HG03460 (cell line): ENCODE measurements around the gene PTGES3.
"Not testable (repeated sequence)": the region's sequence is repeated elsewhere in the genome, so short reads cannot be mapped to it uniquely, and the experiment has no call there.

Source experiments
- ATAC-seq: cut with Tn5 transposase; IDR thresholded peaks from one replicate; pipeline ENCODE4 v1.9.1; 2021; ENCODE audit not compliant: unreplicated experiment

The PTGES3 gene

GRCh38 chr12:56713345-56713744, 25.3 kb upstream of the PTGES3 start:
- no peak for ATAC-seq

DNA sequence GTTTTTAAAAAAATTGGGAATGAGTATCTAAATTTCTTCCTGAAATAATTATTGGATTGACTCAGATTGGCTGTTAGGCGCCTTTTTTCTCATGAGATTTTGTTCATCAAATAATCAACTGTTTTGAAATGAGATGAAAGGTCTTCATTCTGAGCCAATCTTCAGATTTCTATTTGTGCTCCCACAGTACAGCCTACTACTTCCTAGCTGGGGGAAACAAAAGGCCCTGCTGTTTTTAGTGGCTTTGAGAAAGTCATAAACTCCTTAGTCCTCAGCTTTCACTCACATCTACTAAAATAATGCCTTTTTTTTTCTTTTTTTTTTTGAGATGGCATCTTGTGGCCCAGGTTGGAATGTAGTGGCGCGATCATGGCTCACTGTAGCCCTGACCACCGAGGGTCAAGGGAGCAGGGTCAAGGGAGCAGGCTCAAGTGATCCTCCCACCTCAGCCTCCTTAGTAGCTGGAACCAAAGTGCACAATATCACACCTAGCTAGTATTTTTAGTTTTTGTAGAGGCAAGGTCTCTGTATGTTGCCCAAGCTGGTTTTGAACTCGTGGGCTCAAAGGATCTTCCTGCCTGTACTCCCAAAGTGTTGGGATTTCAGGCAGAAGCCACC, 21.8 kb upstream of the PTGES3 start:
- no peak for ATAC-seq

GRCh38 chr12:56704522-56704921, 16.4 kb upstream of the PTGES3 start:
- not testable (repeated sequence) for ATAC-seq

GRCh38 chr12:56699020-56699661, 11.1 kb upstream of the PTGES3 start:
- ATAC-seq: no peak

DNA sequence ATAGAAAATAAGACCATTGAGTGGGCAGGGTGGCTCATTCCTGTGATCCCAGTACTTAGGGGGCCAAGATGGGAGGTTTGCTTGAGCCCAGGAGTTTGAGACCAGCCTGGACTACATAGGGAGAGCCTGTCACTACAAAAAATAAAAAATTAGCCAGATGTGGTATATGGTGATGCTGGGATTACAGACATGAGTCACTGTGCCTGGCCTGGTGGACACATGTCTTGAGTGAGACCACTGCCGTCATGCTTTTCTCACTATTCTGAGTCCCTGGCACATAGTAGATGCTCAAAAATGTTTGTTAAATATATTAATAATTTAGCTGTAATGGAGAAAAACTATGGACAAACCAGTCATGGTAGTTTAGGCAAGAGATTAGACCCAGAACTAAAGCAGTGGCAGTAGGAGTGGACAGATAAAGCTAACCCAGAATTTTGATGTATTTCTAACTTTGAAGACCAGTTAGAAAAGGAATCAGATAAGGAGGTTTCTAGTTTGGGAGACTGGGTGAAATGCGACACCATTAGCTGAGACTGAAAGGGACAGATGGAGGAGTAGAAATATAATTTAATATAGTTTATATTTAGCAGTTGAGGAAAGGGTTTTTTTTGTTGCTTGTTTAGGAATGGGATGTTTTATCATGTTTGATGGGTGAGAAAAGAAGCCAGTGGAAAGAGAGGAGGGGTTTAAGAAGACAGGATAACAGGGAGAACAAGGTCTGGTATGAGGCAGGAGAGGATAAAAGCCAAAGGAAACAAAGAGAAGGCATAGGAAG, 7.4 kb upstream of the PTGES3 start:
- no peak for ATAC-seq

- no peak for ATAC-seq
Observed at GRCh38 chr12:56694161-56694560, 6.1 kb upstream of the PTGES3 start.

DNA sequence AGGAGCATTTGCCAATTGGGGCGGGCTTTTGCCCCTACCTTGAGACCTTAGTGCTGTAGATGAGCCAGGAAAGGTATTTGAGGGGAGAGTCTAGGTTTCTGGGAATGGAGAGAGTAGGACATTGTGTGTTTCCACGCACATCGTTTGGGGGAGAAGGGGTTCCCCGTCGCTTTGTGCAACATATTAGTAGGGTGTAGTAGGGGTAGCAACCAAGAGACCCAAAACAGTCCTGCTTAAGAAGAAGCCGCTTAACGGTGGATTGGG, 694 bp upstream of the PTGES3 start:
- no peak for ATAC-seq

DNA sequence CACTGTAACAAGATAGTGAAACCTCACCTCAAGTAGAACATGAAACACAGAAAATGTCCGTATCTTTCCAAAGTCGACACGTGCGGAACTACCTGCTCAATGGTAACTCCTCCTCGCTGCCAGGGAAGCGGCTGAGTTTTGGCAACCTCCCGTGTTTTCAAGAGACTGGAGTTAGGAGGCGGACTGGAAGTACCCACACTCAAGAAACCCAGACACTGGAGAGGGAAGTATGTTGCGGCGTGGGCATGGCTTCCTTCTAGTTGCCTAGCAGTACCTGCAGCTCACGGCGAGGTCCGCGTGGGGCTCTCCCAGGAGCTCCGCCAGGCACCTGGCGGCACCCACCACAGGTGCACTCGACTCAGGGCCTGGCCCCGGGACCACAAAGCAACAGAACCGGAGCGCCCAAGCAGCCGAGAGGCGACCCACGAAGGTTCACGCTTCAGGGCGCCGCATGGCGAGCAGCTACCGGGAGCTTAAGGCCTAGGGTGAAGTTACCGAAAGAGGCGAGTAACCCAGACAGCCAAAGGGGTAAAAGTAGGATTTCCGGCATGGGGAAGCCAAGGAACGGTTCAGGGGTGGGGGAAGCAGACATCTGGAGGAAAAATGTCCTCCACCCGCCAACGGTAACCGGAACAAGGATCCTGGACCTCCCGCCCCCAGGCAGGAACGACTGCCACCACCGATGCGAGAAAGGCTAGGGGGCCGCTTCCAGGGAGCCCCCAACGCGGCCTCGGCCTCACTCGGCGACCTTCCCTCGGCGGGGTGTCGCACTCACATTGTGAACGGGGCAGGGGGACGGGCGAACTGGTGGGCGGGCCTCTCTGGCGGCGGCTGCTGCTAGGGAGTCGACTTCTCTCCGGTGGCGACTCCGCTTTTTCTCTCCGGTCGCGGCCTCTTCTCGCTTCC, 608 bp downstream of the PTGES3 start:
- peak; percentile 11 for ATAC-seq

DNA sequence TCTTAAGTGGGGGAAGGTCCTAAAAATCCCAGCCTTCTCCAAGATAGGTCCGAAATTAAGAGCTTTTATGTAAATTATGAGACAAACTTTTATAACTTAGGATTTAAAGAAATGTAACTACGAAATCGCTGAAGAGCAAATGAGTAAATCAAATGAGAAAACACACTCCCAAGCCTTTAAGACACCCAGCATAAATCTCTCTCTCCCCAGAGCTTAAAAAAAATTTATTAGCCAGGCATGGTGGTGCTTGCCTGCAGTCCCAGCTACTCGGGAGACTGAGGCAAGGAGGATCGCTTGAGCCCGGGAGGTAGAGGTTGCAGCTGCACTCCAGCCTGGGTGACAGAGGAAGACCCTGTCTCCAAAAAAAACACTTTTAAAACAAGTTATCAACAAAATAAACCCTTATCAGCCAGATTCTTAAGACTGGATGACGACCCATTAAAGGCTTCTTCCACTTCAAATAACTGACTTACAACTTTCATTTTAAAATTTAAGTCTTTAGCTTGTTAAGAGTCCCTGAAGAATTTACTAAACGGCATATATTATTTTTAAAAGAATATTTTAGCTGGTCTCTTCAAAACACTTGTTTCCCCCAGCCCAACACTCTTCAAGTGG, 3.2 kb downstream of the PTGES3 start:
- no peak for ATAC-seq

DNA sequence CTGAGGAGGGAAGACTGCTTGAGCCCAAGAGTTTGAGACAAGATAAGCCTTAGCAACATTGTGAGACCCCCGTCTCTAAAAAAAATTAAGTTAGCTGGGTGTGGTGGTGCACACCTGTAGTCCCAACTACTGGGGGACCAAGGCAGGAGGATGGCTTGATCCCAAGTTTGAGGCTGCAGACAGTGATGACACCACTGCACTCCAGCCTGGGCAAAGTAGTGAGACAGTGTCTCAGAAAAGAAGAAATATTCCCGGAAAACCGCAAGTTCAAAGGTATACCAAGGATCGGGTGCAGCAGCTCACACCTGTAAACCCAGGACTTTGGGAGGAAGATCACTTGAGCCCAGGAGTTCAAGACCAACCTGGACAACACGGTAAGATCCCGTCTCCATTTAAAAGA, 5.8 kb downstream of the PTGES3 start:
- no peak for ATAC-seq

GRCh38 chr12:56679883-56680575, 8.1 kb downstream of the PTGES3 start:
- no peak for ATAC-seq

DNA sequence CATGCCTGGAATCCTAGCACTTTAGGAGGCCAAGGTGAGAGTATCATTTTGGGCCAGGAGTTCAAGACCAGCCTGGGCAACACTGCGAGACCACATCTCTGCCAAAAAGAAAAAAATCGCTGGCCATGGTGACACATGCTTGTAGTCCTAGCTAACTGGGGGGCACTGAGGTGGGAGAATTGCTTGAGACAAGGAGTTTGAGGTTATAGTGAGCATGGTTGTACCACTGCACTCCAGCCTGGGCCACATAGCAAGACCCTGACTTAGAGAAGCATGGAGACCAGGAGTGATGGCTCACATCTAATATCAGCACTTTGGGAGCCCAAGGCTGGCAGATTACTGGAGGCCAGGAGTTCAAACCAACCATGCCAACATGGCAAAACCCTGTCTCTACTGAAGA, 9.2 kb downstream of the PTGES3 start:
- no peak for ATAC-seq

DNA sequence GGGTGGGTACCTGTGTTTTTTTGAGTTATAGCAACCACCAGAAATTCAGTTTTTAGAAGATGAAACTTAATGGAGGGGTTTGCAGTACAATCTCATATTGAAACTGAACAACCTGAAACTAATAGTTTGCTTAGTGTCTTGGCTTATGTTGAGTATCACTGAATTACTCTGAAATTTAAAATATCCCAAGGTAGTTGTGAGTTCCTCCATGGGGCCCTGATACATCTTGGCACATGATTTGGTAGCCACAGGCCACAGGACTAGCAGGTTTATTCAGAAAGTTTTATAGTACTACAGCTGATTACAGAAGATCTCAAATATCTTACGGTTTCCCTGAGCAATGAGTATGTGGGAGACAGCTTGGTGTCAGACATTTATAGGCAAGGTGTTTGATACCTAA, 10.4 kb downstream of the PTGES3 start:
- no peak for ATAC-seq

DNA sequence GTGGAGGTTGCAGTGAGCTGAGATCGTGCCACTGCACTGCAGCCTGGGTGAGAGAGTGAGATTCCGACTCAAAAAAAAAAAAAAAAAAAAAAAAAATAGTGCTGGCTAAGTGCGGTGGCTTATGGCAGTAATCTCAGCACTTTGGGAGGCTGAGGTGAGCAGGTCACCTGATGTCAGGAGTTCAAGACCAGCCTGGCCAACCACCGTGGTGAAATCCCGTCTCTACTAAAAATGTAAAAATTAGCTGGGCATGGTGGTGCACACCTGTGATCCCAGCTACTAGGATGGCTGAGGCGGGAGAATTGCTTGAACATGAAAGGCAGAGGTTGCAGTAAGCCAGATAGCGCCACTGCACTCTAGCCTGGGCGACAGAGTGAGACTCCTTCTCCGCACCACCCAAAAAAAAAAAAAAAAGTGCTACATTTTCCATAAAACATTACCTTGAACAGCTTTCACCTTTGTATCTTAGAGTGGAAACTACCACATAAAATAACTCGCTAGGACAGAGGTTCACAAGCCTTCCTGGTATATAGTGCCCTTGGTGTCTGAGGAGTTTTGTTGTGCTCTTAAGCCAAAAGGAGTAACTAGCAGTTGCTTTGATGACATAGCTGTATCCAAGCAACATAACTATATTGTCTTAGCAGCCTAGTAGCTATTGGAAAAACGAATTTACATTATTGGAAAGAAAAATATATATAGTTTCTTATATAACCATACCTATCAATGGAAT, 11.1 kb downstream of the PTGES3 start:
- ATAC-seq: no peak

DNA sequence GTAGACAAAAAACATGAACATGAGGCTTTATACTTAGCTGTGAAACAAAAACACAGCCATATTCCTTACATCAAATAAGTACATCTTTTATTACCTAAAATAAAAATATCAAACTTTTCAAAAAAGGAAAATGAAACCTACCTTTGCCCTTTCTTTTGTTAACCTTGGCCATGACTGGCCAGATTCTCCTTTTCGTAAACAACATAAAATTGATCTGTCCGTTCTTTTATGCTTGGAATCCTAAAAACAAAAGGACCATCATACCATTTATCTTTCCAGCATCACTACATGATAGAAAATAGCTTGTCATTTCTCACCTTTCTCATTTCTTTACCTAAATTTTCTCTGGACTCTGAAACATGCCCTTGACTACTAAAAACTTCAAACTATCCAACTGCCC, 16.5 kb downstream of the PTGES3 start:
- no peak for ATAC-seq

- no peak for ATAC-seq
Observed at GRCh38 chr12:56670836-56671235, 17.2 kb downstream of the PTGES3 start.

GRCh38 chr12:56668197-56668457, 20.0 kb downstream of the PTGES3 start:
- no peak for ATAC-seq

GRCh38 chr12:56661979-56662638, 26.0 kb downstream of the PTGES3 start:
- ATAC-seq: no peak

- no peak for ATAC-seq
Observed at GRCh38 chr12:56661560-56661959, 26.5 kb downstream of the PTGES3 start.

DNA sequence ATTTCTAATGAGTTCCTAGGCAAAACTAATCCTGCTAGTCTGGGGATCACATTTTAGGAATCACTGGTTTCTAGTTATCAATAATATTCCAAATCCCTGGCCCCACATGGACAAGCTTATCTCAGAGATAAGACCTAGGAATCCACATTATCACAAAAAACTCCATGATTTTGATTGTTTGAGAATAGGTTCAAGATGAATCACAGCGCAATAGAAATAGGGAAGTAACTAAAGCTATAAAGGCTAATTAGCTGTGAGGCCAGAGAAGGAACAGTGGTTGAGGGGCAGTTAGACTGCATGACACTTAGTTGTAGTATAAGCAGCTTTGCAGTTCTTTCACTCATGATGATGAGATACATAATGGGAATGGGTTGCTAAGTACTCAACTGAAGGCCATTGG, 29.2 kb downstream of the PTGES3 start:
- ATAC-seq: no peak
